HG02981 (cell line): ENCODE data around the gene FAM193A.
"Not testable (repeated sequence)": the region's sequence is repeated elsewhere in the genome, so short reads cannot be mapped to it uniquely, and the experiment has no call there.

ENCODE experiments used
- ATAC-seq: cut with Tn5 transposase; IDR thresholded peaks from one replicate; pipeline ENCODE4 v1.9.1; 2021; ENCODE audit warnings: mild to moderate bottlenecking, moderate library complexity; ENCODE audit not compliant: unreplicated experiment

FAM193A gene

DNA sequence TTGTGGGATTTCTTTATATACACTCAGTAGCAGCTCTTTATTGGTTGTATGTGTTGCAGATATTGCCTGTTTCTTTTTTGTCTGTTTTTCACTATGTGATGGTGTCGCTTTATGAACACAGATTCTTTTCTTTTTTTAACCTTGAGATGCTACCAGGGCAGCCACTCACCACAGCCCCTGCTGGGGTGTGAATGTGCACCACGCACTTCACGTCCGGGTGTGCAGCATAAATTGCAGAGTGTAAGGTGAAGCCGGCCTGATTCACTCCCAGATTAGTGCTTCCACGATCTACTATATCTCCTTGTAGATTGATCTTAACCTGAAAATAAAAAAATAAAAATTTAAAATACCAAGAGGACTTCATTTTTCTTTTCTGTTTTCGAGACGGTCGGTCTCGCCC is 71.4 kb downstream of the FAM193A start:
- ATAC-seq, result no peak

- no peak for ATAC-seq
Measured at GRCh38 chr4:2608291-2608690, 71.8 kb downstream of the FAM193A start.

- no peak for ATAC-seq
Measured at GRCh38 chr4:2615821-2616220, 79.4 kb downstream of the FAM193A start.

- no peak for ATAC-seq
Measured at GRCh38 chr4:2617955-2618354, 81.5 kb downstream of the FAM193A start.

GRCh38 chr4:2618729-2619128 is 82.3 kb downstream of the FAM193A start:
- ATAC-seq, result not testable (repeated sequence)

DNA sequence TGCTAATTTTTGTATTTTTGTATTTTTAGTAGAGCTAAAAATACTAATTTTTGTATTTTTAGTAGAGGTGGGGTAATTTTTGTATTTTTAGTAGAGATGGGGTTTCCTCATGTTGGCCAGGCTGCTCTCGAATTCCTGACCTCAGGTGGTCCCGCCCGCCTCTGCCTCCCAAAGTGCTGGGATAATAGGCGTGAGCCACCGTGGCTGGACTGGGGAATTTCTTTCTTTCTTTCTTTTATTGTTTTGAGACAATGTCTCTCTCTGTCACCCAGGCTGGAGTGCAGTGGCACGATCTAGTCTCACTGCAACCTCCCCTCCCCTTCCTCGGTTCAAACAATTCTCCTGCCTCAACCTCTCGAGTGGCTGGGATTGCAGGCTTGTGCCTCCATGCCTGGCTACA is 83.0 kb downstream of the FAM193A start:
- ATAC-seq, result no peak

DNA sequence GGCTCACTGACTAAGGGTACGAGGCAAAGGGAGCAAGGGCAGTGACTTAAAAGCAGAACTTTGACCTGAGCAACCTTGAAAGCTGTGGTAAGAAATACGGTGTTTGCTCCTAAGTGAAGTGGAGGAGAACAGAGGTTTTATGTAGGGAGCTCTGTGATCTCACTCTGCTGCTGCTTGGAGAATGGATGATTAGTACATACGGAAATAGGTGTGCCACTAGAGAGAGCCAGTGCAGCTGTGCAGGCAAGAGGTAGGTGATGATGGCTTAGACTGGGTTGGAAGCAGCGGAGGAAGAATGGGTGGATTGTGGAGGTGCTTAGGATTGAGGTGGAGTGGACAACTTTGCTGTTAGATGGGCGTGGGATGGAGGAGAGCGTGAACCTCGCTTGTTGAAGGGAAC is 85.0 kb downstream of the FAM193A start:
- no peak for ATAC-seq

GRCh38 chr4:2623442-2623841 is 87.0 kb downstream of the FAM193A start:
- no peak for ATAC-seq

DNA sequence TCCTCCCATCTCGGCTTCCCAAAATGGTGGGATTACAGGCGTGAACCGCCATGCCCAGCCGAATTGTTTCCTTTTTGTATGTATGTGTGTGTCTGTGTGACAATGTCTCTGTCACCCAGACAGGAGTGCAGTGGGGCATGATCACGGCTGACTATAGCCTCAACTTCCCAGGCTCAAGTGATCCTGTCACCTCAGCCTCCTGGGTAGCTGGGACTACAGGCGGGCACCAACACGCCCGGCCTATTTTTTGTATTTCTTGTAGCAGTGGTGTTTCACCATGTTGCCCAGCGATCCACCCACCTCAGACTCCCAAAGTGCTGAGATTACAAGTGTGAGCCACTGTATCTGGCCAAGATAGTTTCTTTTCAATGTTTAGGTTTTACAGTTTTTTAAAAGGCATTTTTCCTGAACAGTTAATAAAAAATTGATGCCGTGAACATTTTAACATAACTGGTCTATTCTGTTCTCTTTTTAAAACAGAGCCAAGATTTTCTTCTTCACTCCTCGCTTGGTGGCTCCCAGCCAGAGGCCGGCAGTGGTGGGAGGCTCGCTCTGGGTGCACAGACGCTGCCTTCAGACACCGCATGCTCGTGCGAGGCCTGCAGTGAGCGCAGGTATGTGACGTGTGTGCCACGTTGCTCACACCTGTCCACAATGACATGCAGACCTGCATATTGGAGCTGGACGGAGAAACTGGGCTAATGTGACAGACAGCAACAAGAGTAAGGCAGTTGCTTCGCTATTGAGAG is 88.5 kb downstream of the FAM193A start:
- ATAC-seq, result no peak

GRCh38 chr4:2626231-2626630 is 89.8 kb downstream of the FAM193A start:
- no peak for ATAC-seq

- no peak for ATAC-seq
Measured at GRCh38 chr4:2630556-2631273, 94.3 kb downstream of the FAM193A start.

GRCh38 chr4:2634014-2634413 is 97.6 kb downstream of the FAM193A start:
- ATAC-seq, result no peak

DNA sequence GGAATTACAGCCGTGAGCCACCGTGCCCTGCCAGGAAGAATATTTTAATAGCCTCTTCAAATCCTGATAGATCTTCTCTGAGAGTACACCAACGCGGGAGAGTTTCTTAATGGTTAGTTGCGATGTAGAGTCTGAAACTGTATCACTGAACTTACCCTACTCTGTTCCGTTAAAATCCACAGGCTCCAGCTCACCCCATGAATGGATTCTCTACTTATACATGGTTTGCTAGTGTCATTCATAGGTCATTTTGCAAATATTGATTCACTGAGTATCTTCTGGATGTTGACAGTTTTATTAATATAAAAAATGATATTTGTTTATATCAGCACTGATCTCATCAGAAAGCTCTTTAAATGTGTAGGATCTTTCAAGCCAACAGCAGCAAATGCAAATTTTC is 99.9 kb downstream of the FAM193A start:
- ATAC-seq, result no peak

DNA sequence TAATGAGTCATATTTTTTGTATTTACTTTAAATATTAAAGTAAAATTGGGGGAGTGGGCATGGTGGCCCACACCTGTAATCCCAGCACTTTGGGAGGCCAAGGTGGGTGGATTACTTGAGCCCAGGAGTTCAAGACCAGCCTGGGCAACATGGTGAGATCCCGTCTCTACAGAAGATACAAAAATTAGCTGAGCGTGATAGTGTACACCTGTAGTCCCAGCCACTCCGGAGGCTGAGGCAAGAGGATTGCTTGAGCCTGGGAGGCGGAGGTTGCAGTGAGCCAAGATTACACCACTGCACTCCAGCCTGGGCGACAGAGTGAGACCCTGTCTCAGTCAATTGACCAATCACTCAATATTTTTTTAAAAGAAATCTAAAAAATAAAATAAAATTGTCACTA is 100.5 kb downstream of the FAM193A start:
- ATAC-seq, result not testable (repeated sequence)

DNA sequence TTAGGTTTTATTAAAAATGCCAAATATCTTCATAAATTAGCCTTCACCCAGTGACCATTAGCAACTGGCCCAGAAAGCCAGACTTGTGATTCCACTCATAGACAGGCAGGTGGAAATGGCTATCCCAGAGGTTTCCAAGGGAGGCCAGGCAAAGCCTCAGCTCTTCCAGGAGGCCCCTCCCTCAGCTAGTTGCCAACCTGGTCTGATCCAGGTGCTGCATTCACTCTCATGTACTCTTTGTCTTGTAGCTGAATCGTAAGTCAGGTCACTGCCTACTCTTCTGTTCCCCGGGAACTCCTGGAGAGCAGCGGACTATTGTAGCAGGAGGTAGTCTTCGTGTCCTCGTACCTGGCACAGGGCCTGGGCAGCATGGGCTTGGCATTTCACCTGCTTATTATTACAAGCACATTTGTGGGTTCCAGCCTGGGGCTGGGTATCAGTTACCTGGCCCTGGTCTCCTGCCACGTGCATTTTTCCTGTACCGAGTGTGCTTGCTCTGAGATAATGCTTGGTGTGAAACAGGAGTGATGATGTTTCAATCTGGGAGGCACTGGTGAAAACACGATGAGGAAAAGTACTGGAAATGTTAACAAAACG is 101.6 kb downstream of the FAM193A start:
- ATAC-seq, result no peak

GRCh38 chr4:2638730-2639129 is 102.3 kb downstream of the FAM193A start:
- no peak for ATAC-seq

- ATAC-seq, result no peak
Measured at GRCh38 chr4:2642968-2643367, 106.5 kb downstream of the FAM193A start.

DNA sequence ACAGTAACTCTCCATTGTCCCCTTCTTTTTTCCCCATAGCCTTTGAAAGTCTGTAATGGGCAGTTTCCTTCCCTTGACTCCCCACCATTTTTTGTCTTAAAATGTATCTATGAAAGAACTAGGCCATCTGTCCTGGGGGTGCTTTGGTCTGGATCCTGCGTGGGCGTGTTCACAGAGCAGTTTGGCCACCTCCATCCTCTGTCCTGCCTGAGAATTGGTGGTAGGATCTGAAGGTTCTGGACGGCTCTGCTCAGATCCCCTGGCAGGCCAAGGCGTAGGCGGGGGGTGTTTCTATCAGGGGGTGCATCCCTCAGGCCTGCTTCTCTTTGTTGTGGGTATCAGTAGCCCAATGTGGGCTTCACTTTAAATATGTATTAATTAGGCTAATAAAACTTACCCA is 107.1 kb downstream of the FAM193A start:
- no peak for ATAC-seq

- no peak for ATAC-seq
Measured at GRCh38 chr4:2646396-2647149, 110.1 kb downstream of the FAM193A start.

- no peak for ATAC-seq
Measured at GRCh38 chr4:2647403-2648158, 111.1 kb downstream of the FAM193A start.
